ENCODE measurements around the gene PXMP4. TPM values are rescaled to one million over a fixed set of nuclear protein-coding genes. Genes with fewer than 3 reads are reported as not detected.

Gene PXMP4
- total RNA-seq, 1 donor, result 7.6 TPM

DNA sequence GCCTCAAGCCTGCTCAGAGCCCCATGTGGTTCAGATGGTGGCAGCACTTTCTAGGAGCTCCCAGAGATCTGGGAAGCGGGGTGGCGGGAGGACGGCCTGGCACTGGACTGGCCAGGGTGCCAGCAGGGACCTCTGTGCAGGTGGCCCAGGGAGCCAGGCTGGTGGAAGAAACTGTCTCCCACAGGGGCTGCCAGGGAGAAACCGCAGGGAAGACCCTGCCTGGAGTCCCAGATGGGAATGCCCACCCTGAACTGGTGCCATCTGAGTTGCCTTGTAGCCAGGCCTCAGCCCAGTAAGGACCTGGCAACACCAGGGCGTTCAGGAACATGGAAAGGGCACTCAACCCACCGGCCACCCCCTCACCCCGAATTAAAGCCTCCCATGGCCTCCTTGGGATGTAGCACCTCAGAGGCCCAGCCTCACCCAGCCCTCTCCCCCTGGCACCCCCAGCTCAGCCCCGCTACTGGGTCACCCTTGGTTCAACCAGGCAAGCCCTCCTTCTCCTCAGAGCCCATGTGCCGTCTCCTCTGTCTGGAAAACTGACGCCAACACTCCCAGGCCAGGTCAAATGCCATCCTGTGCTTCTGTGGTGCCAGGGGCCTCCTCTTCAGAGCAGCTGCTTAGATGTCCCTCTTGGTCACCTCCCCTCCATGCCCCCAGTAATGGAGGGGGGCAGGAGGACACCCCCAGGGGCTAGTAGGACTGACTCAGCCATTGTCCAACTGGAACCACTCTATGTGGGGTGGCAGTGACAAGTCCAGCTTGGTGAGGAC is 63.9 kb downstream of the PXMP4 start:
- DNase-seq (ENCODE audit: low read depth), result no peak
- no peak overlapping the region for H3K4me3 ChIP-seq (ENCODE audit: low read depth, low read length)
- TF ChIP-seq, protein P1, sequence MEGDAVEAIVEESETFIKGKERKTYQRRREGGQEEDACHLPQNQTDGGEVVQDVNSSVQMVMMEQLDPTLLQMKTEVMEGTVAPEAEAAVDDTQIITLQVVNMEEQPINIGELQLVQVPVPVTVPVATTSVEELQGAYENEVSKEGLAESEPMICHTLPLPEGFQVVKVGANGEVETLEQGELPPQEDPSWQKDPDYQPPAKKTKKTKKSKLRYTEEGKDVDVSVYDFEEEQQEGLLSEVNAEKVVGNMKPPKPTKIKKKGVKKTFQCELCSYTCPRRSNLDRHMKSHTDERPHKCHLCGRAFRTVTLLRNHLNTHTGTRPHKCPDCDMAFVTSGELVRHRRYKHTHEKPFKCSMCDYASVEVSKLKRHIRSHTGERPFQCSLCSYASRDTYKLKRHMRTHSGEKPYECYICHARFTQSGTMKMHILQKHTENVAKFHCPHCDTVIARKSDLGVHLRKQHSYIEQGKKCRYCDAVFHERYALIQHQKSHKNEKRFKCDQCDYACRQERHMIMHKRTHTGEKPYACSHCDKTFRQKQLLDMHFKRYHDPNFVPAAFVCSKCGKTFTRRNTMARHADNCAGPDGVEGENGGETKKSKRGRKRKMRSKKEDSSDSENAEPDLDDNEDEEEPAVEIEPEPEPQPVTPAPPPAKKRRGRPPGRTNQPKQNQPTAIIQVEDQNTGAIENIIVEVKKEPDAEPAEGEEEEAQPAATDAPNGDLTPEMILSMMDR (IDR thresholded peaks at IDR 0.05; ENCODE audit: insufficient read depth, low read length), result no peak

DNA sequence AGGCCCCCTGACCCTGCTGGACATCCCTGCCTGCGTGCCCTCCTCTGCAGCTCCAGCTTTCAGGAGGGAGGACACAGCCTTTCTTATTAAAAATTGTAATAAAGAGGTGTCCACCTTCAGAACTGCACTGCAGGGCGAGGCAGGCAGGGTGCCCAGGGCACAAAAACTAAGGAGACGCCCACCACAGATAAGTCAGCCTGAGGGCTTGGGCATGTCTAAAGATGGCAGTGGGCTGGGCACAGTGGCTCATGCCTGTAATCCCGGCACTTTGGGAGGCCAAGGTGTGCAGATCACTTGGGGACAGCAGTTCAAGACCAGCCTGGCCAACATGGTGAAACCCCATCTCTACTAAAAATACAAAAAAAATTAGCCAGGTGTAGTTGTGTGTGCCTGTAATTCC is 64.9 kb downstream of the PXMP4 start:
- DNase-seq (ENCODE audit: low read depth), result no peak
- H3K4me3 ChIP-seq (ENCODE audit: low read depth, low read length), result no peak overlapping the region
- TF ChIP-seq, protein P1 (IDR thresholded peaks at IDR 0.05; ENCODE audit: insufficient read depth, low read length), result no peak

DNA sequence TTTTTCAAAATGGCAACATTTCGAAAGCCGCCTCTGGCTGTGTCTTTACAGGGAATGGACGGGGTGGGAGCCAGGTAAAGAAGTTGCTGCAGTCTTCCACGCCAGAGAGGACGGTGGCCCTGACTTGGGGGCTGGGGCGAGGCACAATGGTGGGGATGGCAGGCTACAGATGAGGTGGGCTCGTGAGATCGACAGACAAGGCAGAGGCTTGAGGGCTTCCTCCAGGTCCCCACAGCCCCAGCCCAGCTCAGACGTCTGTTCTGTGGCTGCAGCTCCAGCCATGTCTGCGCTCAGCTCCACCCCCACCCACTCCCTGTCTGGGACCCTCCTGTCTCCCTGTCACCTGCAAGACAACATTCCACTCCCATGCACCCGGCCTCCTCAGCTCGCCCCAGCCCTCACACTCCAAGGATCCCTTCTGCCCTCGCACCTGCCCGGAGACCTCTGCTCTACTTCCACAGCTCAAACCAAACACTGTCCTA is 65.4 kb downstream of the PXMP4 start:
- TF ChIP-seq, protein P1 (IDR thresholded peaks at IDR 0.05; ENCODE audit: insufficient read depth, low read length), result no peak
- H3K4me3 ChIP-seq (ENCODE audit: low read depth, low read length), result no peak overlapping the region
- no peak for DNase-seq (ENCODE audit: low read depth)

DNA sequence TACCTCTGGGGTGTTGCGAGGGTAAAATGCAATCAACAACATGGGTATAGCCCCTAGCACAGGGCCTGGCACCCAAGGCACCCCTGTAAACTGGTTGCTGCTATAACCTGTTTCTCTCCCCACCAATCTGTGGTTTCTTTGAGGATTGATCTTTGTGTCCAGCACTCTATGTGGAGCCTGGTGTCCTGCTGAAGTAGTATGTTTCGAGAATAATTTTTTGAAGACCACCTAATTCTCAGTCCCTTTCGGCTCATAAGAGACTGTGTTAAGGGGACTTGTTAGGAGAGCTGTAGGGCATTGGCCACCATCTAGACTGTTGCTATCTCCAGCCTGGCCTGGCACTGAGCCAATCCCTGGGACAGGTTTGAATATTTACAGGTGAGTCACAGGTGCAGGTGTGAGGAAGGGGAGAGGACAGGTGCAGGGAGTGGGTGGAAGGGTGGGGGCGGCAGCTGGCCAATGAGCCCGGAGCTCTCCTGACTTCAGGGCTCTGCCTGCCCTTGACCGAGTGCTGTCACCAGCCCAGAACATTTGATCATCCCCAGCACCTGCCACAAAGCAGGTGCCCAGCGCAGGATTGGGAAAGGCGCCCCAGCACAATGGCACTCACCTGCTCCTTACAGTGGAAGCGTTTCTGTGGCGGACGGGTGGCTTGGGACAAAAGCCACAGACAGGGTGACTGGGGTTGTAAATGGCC is 66.1 kb downstream of the PXMP4 start:
- TF ChIP-seq, protein P1 (IDR thresholded peaks at IDR 0.05; ENCODE audit: insufficient read depth, low read length), result no peak
- no peak overlapping the region for H3K4me3 ChIP-seq (ENCODE audit: low read depth, low read length)
- DNase-seq (ENCODE audit: low read depth), result no peak

DNA sequence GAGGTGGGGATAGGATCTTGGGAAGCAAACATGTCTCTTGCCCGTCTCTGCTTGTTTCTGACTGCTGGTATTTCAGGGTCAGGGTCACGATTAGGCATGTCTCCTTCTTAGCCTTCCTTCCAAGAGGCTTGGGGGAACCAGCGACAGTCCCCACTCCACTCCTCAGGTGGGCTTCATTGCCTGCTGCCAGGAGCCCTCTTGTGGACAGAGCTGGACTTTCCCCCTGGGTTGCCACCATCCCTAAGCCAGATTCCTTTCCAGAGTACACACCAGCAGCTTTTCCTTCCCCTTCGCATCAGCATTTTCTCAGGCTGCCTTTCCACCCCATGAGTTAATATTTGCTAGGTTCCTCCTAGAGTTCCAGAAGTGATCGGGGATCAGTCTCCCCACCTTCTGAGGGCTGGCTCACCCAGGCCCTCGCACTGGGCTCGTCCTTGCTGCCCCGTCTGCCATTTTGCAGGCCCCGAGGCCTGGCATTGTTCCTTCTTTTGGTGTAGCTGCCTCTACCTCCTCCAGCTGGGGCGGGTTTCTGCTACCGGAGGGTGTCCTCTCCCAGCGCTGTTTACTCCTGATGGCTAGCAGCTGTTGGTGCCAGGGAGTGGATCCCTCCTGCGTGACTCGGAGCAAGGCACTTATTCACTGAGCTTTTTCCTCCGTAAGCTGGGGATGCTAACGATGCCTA is 66.8 kb downstream of the PXMP4 start:
- H3K4me3 ChIP-seq (ENCODE audit: low read depth, low read length), result no peak overlapping the region
- peak; percentile 75 for DNase-seq (ENCODE audit: low read depth)
- TF ChIP-seq, protein P1 (IDR thresholded peaks at IDR 0.05; ENCODE audit: insufficient read depth, low read length), result peak; percentile 95

Other genes starting within 250 kb of the PXMP4 start
- 7.6 and 11.7 TPM in 2 replicates for gene CBFA2T2, start 230.2 kb downstream of the PXMP4 start, total RNA-seq (ENCODE audit: low replicate concordance)
- 0.16 and 0.18 TPM in 2 replicates for gene C20orf144, start 58.0 kb downstream of the PXMP4 start, total RNA-seq (ENCODE audit: low replicate concordance)
- gene ACTL10, start 53.4 kb downstream of the PXMP4 start, total RNA-seq (ENCODE audit: low replicate concordance), result 2.2 and 2.5 TPM in 2 replicates
- 17.6 and 23.6 TPM in 2 replicates for gene NECAB3, start 45.9 kb downstream of the PXMP4 start, total RNA-seq (ENCODE audit: low replicate concordance)
- gene E2F1, start 33.9 kb downstream of the PXMP4 start, total RNA-seq (ENCODE audit: low replicate concordance), result 0.74 and 23.7 TPM in 2 replicates
- gene ZNF341, start 11.7 kb upstream of the PXMP4 start, total RNA-seq (ENCODE audit: low replicate concordance), result 0.90 and 1.5 TPM in 2 replicates
- 43.7 and 54.8 TPM in 2 replicates for gene CHMP4B, start 91.0 kb upstream of the PXMP4 start, total RNA-seq (ENCODE audit: low replicate concordance)